HepG2 (cell line): ENCODE measurements around the gene OR51E1. TPM values are rescaled to one million over a fixed set of nuclear protein-coding genes. Genes with fewer than 3 reads are reported as not detected.

Experiments used
- ATAC-seq: fragments of 200-7000 bp; cut with Tn5 transposase; 3 replicates; pipeline ENCODE4 v1.9.1; 2020; ENCODE audit warnings: mild to moderate bottlenecking, moderate library complexity
- BruUV-seq: library from RNA; stranded (reverse); fragments of 400-500 nt; replicated peaks from 2 replicates; lab custom pipeline; 2021; lab: Mats Ljungman, UMichigan
- CTCF ChIA-PET: fragments of 300-600 bp; formaldehyde crosslinking; extraction: SDS; loops from one replicate; lab custom pipeline; 2021; ENCODE audit warnings: low total read pairs, inconsistent platforms, low intra/inter-chr PET ratio; lab: Yijun Ruan, JAX
- POLR2A ChIA-PET: fragments of 350-600 bp; sonication (Branson Sonifier 250); formaldehyde crosslinking; loops from one replicate; lab custom pipeline; 2020; ENCODE audit warnings: antibody characterized with exemption, inconsistent platforms; lab: Yijun Ruan, JAX
- DNase-seq: peaks from one replicate; pipeline ENCODE4 v3.0.0-alpha.2; 2015; ENCODE audit warnings: low spot score
- FAIRE-seq: peaks from 3 replicates; lab custom pipeline; 2011; peaks lifted over from hg19 to GRCh38; lab: Jason Lieb, UNC
- H2AFZ ChIP-seq: one replicate; pipeline ENCODE4 v1.6.1; 2011; ENCODE audit warnings: low read length, inconsistent platforms
- H3K27ac ChIP-seq: fragments of 300-600 bp; 3 replicates; pipeline ENCODE4 v1.8.0; 2011; ENCODE audit warnings: mixed run types, mild to moderate bottlenecking, mixed read lengths, low read length, inconsistent platforms; ENCODE audit not compliant: insufficient read depth; ENCODE audit errors: extremely low read length
- H3K27me3 ChIP-seq, 2 experiments: fragments of 200-600 bp in 1 of 2; 2 replicates in 1 of 2; 3 replicates in 1 of 2; pipeline versions ENCODE4 v1.6.0 to v1.8.0; 2011; ENCODE audit warnings: low read length in 2 of 2, mild to moderate bottlenecking in 2 of 2, moderate library complexity in 2 of 2, inconsistent platforms in 1 of 2; ENCODE audit not compliant: insufficient read depth in 2 of 2, control insufficient read depth in 1 of 2
- H3K36me3 ChIP-seq, 2 experiments: fragments of 200-600 bp in 1 of 2; replicated peaks in 1 of 2; 2 replicates in 1 of 2; 3 replicates in 1 of 2; pipeline versions ENCODE4 v1.5.1 to v1.8.0; 2011; ENCODE audit warnings: low read length in 2 of 2, inconsistent platforms in 1 of 2; ENCODE audit not compliant: insufficient read depth in 2 of 2, control insufficient read depth in 1 of 2
- H3K4me1 ChIP-seq: 2 replicates; pipeline ENCODE4 v1.5.1; 2012; ENCODE audit warnings: low read length, inconsistent platforms; ENCODE audit not compliant: insufficient read depth
- H3K4me2 ChIP-seq: 2 replicates; pipeline ENCODE4 v1.6.0; 2011; ENCODE audit warnings: low read depth, low read length, inconsistent platforms
- H3K4me3 ChIP-seq, 3 experiments: fragments of 200-600 bp in 1 of 3; sonication (generic), shearing (Covaris generic) in 1 of 3; replicated peaks in 1 of 3; 2 replicates each; pipeline ENCODE4 v1.5.1; 2011 to 2016; ENCODE audit warnings: low read length in 3 of 3, inconsistent platforms in 2 of 3, low read depth in 2 of 3, mild to moderate bottlenecking in 2 of 3, control low read depth in 1 of 3, mixed read lengths in 1 of 3; ENCODE audit not compliant: insufficient read depth in 1 of 3
- H3K79me2 ChIP-seq: one replicate; pipeline ENCODE4 v1.6.1; 2011; ENCODE audit warnings: low read length, inconsistent platforms; ENCODE audit not compliant: insufficient read depth
- H3K9ac ChIP-seq: 2 replicates; pipeline ENCODE4 v1.6.0; 2011; ENCODE audit warnings: mild to moderate bottlenecking, low read depth, low read length, inconsistent platforms; ENCODE audit not compliant: insufficient read depth
- H3K9me3 ChIP-seq: 2 replicates; pipeline ENCODE4 v1.5.1; 2012; ENCODE audit warnings: mild to moderate bottlenecking, low read length
- H4K20me1 ChIP-seq: 2 replicates; pipeline ENCODE4 v1.6.0; 2011; ENCODE audit warnings: inconsistent platforms, mild to moderate bottlenecking, low read length, moderate library complexity; ENCODE audit not compliant: insufficient read depth
- CC2D1A ChIP-seq: sonication (generic); formaldehyde crosslinking; IDR thresholded peaks from 2 replicates; pipeline ENCODE4 v1.8.1; 2023; ENCODE audit warnings: mild to moderate bottlenecking, missing genetic modification reagents
- CHD2 ChIP-seq: IDR thresholded peaks from 2 replicates; pipeline ENCODE4 v1.6.1; 2011; ENCODE audit warnings: low read depth, low read length, improper control_type of control experiment
- FOXP1 ChIP-seq, 2 experiments: fragments of 450-650 bp in 1 of 2; IDR thresholded peaks; 2 replicates each; pipeline ENCODE4 v1.6.1; 2017 to 2018; ENCODE audit warnings: antibody characterized with exemption in 1 of 2
- JDP2 ChIP-seq: sonication (generic); formaldehyde crosslinking; IDR thresholded peaks from 2 replicates; pipeline ENCODE4 v1.8.1; 2022; ENCODE audit warnings: missing genetic modification reagents, borderline replicate concordance
- MIER3 ChIP-seq: IDR thresholded peaks from 2 replicates; pipeline ENCODE4 v1.6.1; 2016; ENCODE audit warnings: missing compliant biosample characterization, borderline replicate concordance
- NFE2L2 ChIP-seq: fragments of 150-350 bp; IDR thresholded peaks from 2 replicates; pipeline ENCODE4 v1.6.1; 2014; ENCODE audit warnings: low read length
- PBX3 ChIP-seq: sonication (generic); formaldehyde crosslinking; IDR thresholded peaks from 2 replicates; pipeline ENCODE4 v1.8.1; 2023; ENCODE audit warnings: missing genetic modification reagents, inconsistent platforms, borderline replicate concordance
- PHB2 ChIP-seq: fragments of 450-650 bp; IDR thresholded peaks from 2 replicates; pipeline ENCODE4 v1.6.1; 2018; ENCODE audit not compliant: partially characterized antibody
- SIX1 ChIP-seq: sonication (generic); formaldehyde crosslinking; IDR thresholded peaks from 2 replicates; pipeline ENCODE4 v1.4.0; 2020; ENCODE audit warnings: missing genetic modification reagents, borderline replicate concordance
- TCF7L2 ChIP-seq: IDR thresholded peaks from 2 replicates; pipeline ENCODE4 v1.6.1; 2011; ENCODE audit warnings: mild to moderate bottlenecking, low read depth, low read length, moderate library complexity
- TGIF2 ChIP-seq: IDR thresholded peaks from 2 replicates; pipeline ENCODE4 v1.6.1; 2016; ENCODE audit warnings: control low read depth, missing compliant biosample characterization
- ZKSCAN1 ChIP-seq: fragments of 150-350 bp; IDR thresholded peaks from 2 replicates; pipeline ENCODE4 v1.6.1; 2014; ENCODE audit warnings: low read length
- ZNF616 ChIP-seq: sonication (generic); formaldehyde crosslinking; IDR thresholded peaks from 2 replicates; pipeline ENCODE4 v1.5.0; 2020; ENCODE audit warnings: low read depth, mild to moderate bottlenecking, missing genetic modification reagents
- ZNF772 ChIP-seq: sonication (generic); formaldehyde crosslinking; IDR thresholded peaks from 2 replicates; pipeline ENCODE4 v1.5.0; 2020; ENCODE audit warnings: mild to moderate bottlenecking, missing genetic modification reagents
- WGBS: methylation state at CpG from one replicate; pipeline ENCODE4 v1.1.6; 2017; ENCODE audit warnings: low lambda C conversion rate; 5-methylcytosine and 5-hydroxymethylcytosine counted together
- in situ Hi-C: cut with HindIII; loops from 2 replicates; pipeline ENCODE4 v1.10.0; 2017; ENCODE audit warnings: low pct_unique_long_range_greater_than_20kb; ENCODE audit not compliant: extremely low pct_ligation_motif_present
- intact Hi-C: fragments of 100-400 bp; cut with micrococcal nuclease; formaldehyde crosslinking; loops from one replicate; pipeline ENCODE4 v1.10.0; 2022; ENCODE audit not compliant: unreplicated experiment
- polyA plus RNA-seq, 8 experiments: library from polyadenylated mRNA; depleted of rRNA in 3 of 8; stranded (reverse) in 7 of 8; unstranded in 1 of 8; fragments of >200 nt; fragmentation: Illumina TruSeq in 4 of 8; extraction: Trizol in 4 of 8; gene quantifications; 2 replicates each; pipeline versions ENCODE4 v1.2.1 to v1.2.3, GENCODE V29; 2011 to 2016; ENCODE audit warnings: low read depth in 4 of 8, missing spikeins in 1 of 8, mixed read lengths in 1 of 8; ENCODE audit not compliant: insufficient read depth in 1 of 8
- total RNA-seq, 5 experiments: library from RNA; depleted of rRNA; stranded (reverse); fragments of >200 nt; fragmentation: Illumina TruSeq; extraction: Trizol; gene quantifications; 2 replicates each; pipeline ENCODE4 v1.2.3, GENCODE V29; 2016; ENCODE audit warnings: low read depth in 1 of 5
- TF ChIP-seq, protein P1 (sequence below): sonication (generic); formaldehyde crosslinking; IDR thresholded peaks from 2 replicates; pipeline ENCODE4 v1.4.0; 2020; ENCODE audit warnings: missing genetic modification reagents

OR51E1 gene
- total and polyA plus RNA-seq, 2 of the 13 experiments (the other 11 are each of a cell fraction or from before 2014, with no cell fraction given) = not detected

GRCh38 chr11:4619514-4619913 lies 24.3 kb upstream of the OR51E1 start:
- DNase-seq (no peak), ATAC-seq (no peak), FAIRE-seq (no peak)
- no TSS peak for BruUV-seq
- POLR2A ChIA-PET = no interaction called here
- no peaks in the 10 kb centered on the region for H3K36me3 ChIP-seq
- H4K20me1 ChIP-seq = no peaks in the 10 kb centered on the region
- no peak overlapping the region for H3K27ac ChIP-seq
- H3K9ac ChIP-seq = no peak overlapping the region
- no peak overlapping the region for H2AFZ ChIP-seq
- 0 out of 5 replicates have a peak, but pooled peaks cover 0 to 3% of the 10 kb centered on the region in 2 experiments for H3K27me3 ChIP-seq
- H3K4me3 ChIP-seq = no peak overlapping the region
- no peaks in the 10 kb centered on the region for H3K4me1 ChIP-seq
- TF ChIP-seq FOXP1 (IDR thresholded peaks at IDR 0.05) (no peak), FOXP1 (CRISPR knock-in tag; IDR thresholded peaks at IDR 0.05) (no peak), ZNF772 (no peak), TCF7L2 (no peak), ZKSCAN1 (no peak), CHD2 (no peak), SIX1 (no peak), PHB2 (no peak), NFE2L2 (no peak), CC2D1A (CRISPR knock-in tag) (no peak), TGIF2 (CRISPR knock-in tag) (no peak), MIER3 (no peak), ZNF616 (CRISPR knock-in tag) (no peak), JDP2 (CRISPR knock-in tag) (no peak), PBX3 (CRISPR knock-in tag) (no peak)
- TF ChIP-seq, protein P1, sequence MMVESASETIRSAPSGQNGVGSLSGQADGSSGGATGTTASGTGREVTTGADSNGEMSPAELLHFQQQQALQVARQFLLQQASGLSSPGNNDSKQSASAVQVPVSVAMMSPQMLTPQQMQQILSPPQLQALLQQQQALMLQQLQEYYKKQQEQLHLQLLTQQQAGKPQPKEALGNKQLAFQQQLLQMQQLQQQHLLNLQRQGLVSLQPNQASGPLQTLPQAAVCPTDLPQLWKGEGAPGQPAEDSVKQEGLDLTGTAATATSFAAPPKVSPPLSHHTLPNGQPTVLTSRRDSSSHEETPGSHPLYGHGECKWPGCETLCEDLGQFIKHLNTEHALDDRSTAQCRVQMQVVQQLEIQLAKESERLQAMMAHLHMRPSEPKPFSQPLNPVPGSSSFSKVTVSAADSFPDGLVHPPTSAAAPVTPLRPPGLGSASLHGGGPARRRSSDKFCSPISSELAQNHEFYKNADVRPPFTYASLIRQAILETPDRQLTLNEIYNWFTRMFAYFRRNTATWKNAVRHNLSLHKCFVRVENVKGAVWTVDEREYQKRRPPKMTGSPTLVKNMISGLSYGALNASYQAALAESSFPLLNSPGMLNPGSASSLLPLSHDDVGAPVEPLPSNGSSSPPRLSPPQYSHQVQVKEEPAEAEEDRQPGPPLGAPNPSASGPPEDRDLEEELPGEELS (CRISPR knock-in tag) = no peak
- TF ChIP-seq, all 625 proteins: peak for 0
- H3K79me2 ChIP-seq = no peaks in the 10 kb centered on the region
- intact Hi-C loops = no loop called here
- in situ Hi-C loops = no loop called here
- H3K4me2 ChIP-seq = no peak overlapping the region
- CTCF ChIA-PET = no interaction called here
- 28% methylated on average over 9 of the region's 9 CpGs for WGBS
- H3K9me3 ChIP-seq = no peaks in the 10 kb centered on the region
